GM19455 (cell line): ENCODE measurements around the gene PTCH1.

ENCODE experiments used
- ATAC-seq: cut with Tn5 transposase; IDR thresholded peaks from one replicate; pipeline ENCODE4 v1.9.1; 2021; ENCODE audit not compliant: unreplicated experiment

The PTCH1 gene

GRCh38 chr9:95516734-95517558, at the start of gene PTCH1:
PTCH1 (minus strand) TSS chr9:95516971.
- no peak for ATAC-seq

- no peak for ATAC-seq
Observed at GRCh38 chr9:95565982-95566381, 49.2 kb upstream of the PTCH1 start.

GRCh38 chr9:95561913-95562312, 45.1 kb upstream of the PTCH1 start:
- no peak for ATAC-seq

- no peak for ATAC-seq
Observed at GRCh38 chr9:95557142-95557541, 40.4 kb upstream of the PTCH1 start.

- no peak for ATAC-seq
Observed at GRCh38 chr9:95556521-95556920, 39.8 kb upstream of the PTCH1 start.

- no peak for ATAC-seq
Observed at GRCh38 chr9:95552814-95553546, 36.2 kb upstream of the PTCH1 start.

GRCh38 chr9:95552255-95552654, 35.5 kb upstream of the PTCH1 start:
- ATAC-seq, result no peak

GRCh38 chr9:95551406-95551805, 34.6 kb upstream of the PTCH1 start:
- ATAC-seq, result no peak

- no peak for ATAC-seq
Observed at GRCh38 chr9:95545831-95546567, 29.2 kb upstream of the PTCH1 start.

- no peak for ATAC-seq
Observed at GRCh38 chr9:95533996-95534680, 17.4 kb upstream of the PTCH1 start.

GRCh38 chr9:95529910-95530309, 13.1 kb upstream of the PTCH1 start:
- ATAC-seq, result no peak

GRCh38 chr9:95528908-95529502, 12.2 kb upstream of the PTCH1 start:
- no peak for ATAC-seq

GRCh38 chr9:95522871-95523370, 6.2 kb upstream of the PTCH1 start:
- no peak for ATAC-seq

- ATAC-seq, result no peak
Observed at GRCh38 chr9:95521699-95522098, 4.9 kb upstream of the PTCH1 start.

- ATAC-seq, result no peak
Observed at GRCh38 chr9:95517559-95518425, 1.0 kb upstream of the PTCH1 start.

GRCh38 chr9:95516221-95516733, 494 bp downstream of the PTCH1 start:
- no peak for ATAC-seq

GRCh38 chr9:95515272-95516113, 1.3 kb downstream of the PTCH1 start:
- no peak for ATAC-seq

- ATAC-seq, result no peak
Observed at GRCh38 chr9:95514342-95514741, 2.4 kb downstream of the PTCH1 start.
